ENCODE measurements around the gene CD8B.
"Not testable (repeated sequence)": the region's sequence is repeated elsewhere in the genome, so short reads cannot be mapped to it uniquely, and the experiment has no call there.

- TF ChIP-seq CTCF (conservative IDR thresholded peaks at IDR 0.05); ZFX (IDR thresholded peaks at IDR 0.05): not testable (repeated sequence)
Observed at GRCh38 chr2:86861628-86862379, at the start of gene CD8B.

Data from C4-2B (cell line).